ENCODE results near the gene UBASH3A.

The UBASH3A gene

GRCh38 chr21:42374457-42374856, 29.2 kb upstream of the UBASH3A start:
- DNase-seq (ENCODE audit: low read depth in 2 of 2) = no peak

GRCh38 chr21:42374864-42375499, 28.7 kb upstream of the UBASH3A start:
- DNase-seq (ENCODE audit: low read depth in 2 of 2) = no peak

- DNase-seq (ENCODE audit: low read depth in 2 of 2) = no peak
These were observed 28.2 kb upstream of the UBASH3A start for GRCh38 chr21:42375506-42375905.

- no peak for DNase-seq (ENCODE audit: low read depth in 2 of 2)
These were observed 27.8 kb upstream of the UBASH3A start for GRCh38 chr21:42375966-42376337.

- no peak for DNase-seq (ENCODE audit: low read depth in 2 of 2)
These were observed 27.2 kb upstream of the UBASH3A start for GRCh38 chr21:42376338-42376982.

- no peak for DNase-seq (ENCODE audit: low read depth in 2 of 2)
These were observed 26.3 kb upstream of the UBASH3A start for GRCh38 chr21:42377211-42377950.

GRCh38 chr21:42377951-42378340, 25.8 kb upstream of the UBASH3A start:
- no peak for DNase-seq (ENCODE audit: low read depth in 2 of 2)

GRCh38 chr21:42378418-42378817, 25.3 kb upstream of the UBASH3A start:
- DNase-seq (ENCODE audit: low read depth in 2 of 2) = no peak

GRCh38 chr21:42379426-42380215, 24.1 kb upstream of the UBASH3A start:
- no peak for DNase-seq (ENCODE audit: low read depth in 2 of 2)

- no peak for DNase-seq (ENCODE audit: low read depth in 2 of 2)
These were observed 22.2 kb upstream of the UBASH3A start for GRCh38 chr21:42381347-42381984.

GRCh38 chr21:42382915-42383314, 20.8 kb upstream of the UBASH3A start:
- no peak for DNase-seq (ENCODE audit: low read depth in 2 of 2)

GRCh38 chr21:42383331-42383730, 20.4 kb upstream of the UBASH3A start:
- no peak for DNase-seq (ENCODE audit: low read depth in 2 of 2)

GRCh38 chr21:42384156-42384945, 19.4 kb upstream of the UBASH3A start:
- DNase-seq (ENCODE audit: low read depth in 2 of 2) = no peak

GRCh38 chr21:42384989-42385388, 18.7 kb upstream of the UBASH3A start:
- DNase-seq (ENCODE audit: low read depth in 2 of 2) = no peak

GRCh38 chr21:42385619-42386018, 18.1 kb upstream of the UBASH3A start:
- no peak for DNase-seq (ENCODE audit: low read depth in 2 of 2)

- no peak for DNase-seq (ENCODE audit: low read depth in 2 of 2)
These were observed 17.6 kb upstream of the UBASH3A start for GRCh38 chr21:42386034-42386591.

- no peak for DNase-seq (ENCODE audit: low read depth in 2 of 2)
These were observed 16.5 kb upstream of the UBASH3A start for GRCh38 chr21:42387164-42387563.

- no peak for DNase-seq (ENCODE audit: low read depth in 2 of 2)
These were observed 15.8 kb upstream of the UBASH3A start for GRCh38 chr21:42387843-42388340.

GRCh38 chr21:42388740-42389448, 14.8 kb upstream of the UBASH3A start:
- no peak for DNase-seq (ENCODE audit: low read depth in 2 of 2)

GRCh38 chr21:42389449-42389835, 14.3 kb upstream of the UBASH3A start:
- no peak for DNase-seq (ENCODE audit: low read depth in 2 of 2)

Data from stimulated activated CD8-positive, alpha-beta memory T cell treated with anti-CD3 and anti-CD28 coated beads, Interleukin-2, amount 100 ng/mL, for 1 hour (primary cell).